GM12872 (cell line): ENCODE data around the gene RYR2.

ENCODE experiments used
- TF ChIP-seq, protein P1 (sequence below): IDR thresholded peaks from 3 replicates; pipeline ENCODE4 v1.5.1; 2011; ENCODE audit warnings: low read depth, mild to moderate bottlenecking, low read length, moderate library complexity; ENCODE audit not compliant: insufficient read depth

Gene RYR2

DNA sequence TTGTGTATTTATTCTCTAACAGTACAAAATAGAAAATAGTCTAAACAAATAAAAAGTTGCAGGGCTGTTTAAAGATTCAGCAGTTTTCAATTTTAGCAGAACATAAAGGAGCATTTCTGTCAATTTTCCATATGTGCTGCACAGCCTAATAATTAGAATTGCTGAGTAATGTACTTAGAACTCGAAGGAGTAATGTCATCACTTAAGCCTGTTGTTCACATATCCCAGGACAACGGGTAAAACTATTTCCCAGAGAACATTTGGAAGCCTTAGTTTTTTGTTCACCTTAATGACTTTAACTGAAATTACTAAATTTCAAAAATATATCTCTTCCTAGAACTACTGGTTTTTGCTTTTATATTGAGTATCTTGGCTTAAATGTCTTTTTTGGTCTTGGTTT, 767.1 kb downstream of the RYR2 start:
- TF ChIP-seq, protein P1, sequence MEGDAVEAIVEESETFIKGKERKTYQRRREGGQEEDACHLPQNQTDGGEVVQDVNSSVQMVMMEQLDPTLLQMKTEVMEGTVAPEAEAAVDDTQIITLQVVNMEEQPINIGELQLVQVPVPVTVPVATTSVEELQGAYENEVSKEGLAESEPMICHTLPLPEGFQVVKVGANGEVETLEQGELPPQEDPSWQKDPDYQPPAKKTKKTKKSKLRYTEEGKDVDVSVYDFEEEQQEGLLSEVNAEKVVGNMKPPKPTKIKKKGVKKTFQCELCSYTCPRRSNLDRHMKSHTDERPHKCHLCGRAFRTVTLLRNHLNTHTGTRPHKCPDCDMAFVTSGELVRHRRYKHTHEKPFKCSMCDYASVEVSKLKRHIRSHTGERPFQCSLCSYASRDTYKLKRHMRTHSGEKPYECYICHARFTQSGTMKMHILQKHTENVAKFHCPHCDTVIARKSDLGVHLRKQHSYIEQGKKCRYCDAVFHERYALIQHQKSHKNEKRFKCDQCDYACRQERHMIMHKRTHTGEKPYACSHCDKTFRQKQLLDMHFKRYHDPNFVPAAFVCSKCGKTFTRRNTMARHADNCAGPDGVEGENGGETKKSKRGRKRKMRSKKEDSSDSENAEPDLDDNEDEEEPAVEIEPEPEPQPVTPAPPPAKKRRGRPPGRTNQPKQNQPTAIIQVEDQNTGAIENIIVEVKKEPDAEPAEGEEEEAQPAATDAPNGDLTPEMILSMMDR: no peak

DNA sequence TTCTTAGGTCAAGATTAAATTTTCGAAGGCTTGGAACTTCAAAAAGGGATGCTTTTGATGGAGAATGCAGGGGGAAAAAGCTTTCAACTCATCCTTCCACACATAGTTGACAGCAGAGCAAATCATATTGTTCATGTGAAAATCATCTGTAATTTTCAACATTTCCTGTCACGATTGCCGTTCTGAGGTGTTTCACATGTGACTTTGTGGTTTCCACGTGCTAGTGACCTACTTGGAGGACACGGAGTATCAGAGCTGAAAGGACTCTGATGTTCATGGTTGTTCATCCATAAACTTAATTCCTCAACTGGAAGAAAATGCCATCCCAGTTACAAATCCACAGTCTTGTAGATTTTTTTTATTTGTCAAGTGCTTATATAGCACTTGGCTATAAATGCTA, 769.6 kb downstream of the RYR2 start:
- TF ChIP-seq, protein P1: no peak

DNA sequence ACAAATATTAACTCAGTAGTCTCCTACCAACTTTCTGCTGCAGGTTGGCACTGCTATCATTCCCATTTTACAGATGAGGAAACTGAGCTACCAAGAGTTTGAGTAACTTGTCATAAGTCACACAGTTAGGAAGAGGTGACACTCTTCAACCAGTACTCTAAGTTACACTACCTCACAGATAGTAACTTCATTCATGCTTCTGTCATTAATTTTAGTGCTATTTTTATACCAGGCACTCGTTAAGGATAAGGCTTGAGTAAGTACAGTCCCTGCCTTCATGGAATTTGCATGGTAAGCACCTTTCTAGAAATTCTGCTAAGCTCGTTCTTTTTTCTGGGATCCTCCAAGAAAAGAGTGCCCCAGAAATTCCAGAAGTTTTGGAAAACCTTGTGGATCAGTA, 770.1 kb downstream of the RYR2 start:
- TF ChIP-seq, protein P1: no peak

DNA sequence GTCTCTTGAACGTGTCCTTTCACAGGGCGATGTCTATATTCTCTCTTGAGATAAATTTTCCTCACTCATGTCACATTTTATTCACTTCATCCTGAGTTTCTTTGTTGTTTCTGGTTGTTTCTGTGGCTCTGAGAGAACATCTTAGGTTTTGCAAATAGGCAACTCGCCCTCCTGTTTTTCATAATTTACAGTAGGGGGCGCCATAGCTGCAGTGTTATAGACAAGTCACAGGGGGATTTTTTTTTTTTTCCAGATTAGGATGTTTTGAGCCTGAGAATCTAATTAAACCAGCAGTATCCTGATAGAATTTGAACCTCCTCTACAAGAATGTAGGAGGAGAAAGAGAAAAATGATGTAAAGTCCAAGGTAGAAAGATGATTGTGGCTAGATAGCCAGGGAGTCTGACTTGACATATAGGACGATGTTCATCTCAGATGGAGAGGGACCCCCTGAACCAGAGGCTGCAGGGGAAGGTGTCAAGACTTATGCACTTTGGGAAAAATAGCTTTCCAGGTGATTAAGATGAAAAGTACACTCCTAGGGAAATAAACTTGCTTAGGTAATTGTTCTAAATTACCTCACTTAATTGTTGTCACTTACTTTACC, 772.4 kb downstream of the RYR2 start:
- TF ChIP-seq, protein P1: peak; percentile 55

DNA sequence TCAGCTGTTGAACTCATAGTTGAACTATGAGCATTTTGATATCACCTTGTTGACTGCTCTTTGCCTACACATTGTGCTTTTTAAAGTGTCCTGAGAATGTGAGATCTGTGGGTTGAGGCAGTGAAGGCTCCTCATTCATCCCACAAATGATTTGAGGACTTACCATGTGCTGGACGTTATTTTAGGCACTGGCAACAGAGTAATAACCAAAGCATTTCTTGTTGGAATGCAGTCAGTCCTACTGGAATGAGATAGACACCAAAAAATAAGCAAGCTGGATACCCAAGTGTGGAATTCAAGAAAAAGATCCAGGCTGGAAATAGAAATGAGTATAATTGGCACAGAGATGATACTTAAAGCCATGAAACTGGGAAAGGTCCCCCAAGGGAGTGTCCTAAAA, 775.3 kb downstream of the RYR2 start:
- TF ChIP-seq, protein P1: no peak

DNA sequence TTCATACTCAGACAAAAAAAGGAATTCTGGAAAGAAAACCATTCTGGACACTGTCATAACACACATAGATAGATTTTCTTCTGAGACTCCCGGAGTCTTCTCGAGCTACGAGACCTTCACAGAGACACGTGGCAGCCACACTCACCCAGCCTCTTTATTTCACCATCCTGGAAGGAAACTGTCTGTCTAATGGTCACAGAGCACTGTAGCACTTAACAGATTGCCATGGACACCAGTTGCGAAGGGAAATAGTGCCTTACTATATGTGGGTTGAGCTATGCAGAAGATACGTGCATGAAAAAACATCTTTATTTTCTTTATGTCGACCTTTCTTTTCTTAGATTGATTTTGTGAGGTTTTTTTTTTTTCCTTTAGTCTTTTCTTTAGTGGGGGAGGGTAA, 790.9 kb downstream of the RYR2 start:
- TF ChIP-seq, protein P1: no peak

DNA sequence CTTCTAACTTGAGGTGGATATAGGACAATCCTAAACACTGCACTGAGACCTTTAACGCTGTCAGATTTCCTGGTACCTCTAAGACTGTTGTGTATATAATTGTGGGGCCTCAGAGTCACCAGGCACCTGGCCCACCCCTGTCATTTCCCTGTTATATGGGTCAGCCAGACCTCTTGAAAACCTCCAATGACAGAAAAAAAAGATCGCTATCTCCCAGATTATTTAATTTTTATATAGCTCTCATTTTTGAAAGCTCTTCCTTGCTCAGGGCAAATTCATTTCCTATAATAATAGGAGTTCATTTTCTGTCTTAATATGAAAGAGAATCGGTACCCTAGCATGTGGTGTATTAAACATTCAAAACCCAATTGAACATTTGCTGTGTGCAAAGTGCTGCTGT, 792.1 kb downstream of the RYR2 start:
- TF ChIP-seq, protein P1: no peak
